Measurements from ENCODE around the gene TEX51. TPM values are rescaled to one million over a fixed set of nuclear protein-coding genes. Genes with fewer than 3 reads are reported as not detected.

Gene TEX51
- total and polyA plus RNA-seq, 2 of the 4 experiments (the other 2 are of a cell fraction), result not detected

DNA sequence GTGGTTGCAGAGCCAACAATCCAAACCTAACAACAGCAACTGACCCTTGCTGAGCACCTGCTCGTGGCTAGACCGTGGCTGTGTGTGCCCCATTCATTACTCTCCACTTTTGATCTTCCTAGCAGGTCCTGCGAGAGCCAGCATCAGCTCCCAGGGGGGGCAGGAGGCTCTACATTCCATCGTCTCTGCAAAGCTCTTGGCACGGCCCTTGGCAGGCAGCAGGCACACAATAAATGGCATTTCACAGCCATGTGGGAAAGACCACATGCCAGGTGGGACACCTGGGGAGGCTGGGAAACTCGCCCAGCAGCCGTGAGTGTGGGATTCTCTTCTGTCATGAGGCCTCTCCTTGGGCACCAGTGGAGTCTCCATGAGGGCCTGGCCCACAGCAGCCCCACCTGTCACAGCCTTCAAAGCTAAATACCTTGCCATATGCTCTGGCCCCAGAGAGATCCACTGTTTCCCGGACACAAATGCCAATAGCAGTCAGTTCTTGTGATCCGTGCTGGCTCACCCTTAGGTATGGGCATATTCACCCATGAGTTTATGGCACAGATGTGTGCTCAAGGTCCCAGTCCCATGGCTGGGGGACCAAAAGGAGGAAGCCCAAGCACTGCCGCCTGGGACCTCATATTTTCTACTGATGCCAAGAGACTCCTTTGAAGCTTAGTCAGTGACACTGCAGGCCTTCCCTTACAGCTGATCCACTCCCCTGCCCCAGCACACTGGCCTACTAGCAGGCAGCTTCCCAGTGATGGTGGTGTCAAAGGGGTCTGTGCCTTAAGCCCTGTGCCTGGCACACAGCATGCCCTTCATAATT, 6.8 kb upstream of the TEX51 start:
- H2BK5ac ChIP-seq (ENCODE audit: low read depth, low read length, poor library complexity, severe bottlenecking), result no peak overlapping the region
- no peak overlapping the region for H4K5ac ChIP-seq (ENCODE audit: low read depth, low read length)
- no peak overlapping the region for H4K91ac ChIP-seq (ENCODE audit: insufficient read depth, low read depth, low read length)
- no peak overlapping the region for H3K4me2 ChIP-seq (ENCODE audit: low read depth, low read length)
- no peak overlapping the region for H3K27ac ChIP-seq (ENCODE audit: insufficient read depth, low read length)
- H3K36me3 ChIP-seq (ENCODE audit: control insufficient read depth, insufficient read depth, low read length), result no peaks in the 10 kb centered on the region
- no peak overlapping the region for H2AFZ ChIP-seq (replicated peaks; ENCODE audit: low read length, poor library complexity)
- H3K4me3 ChIP-seq (ENCODE audit: insufficient read depth, low read depth, low read length), result no peak overlapping the region
- TF ChIP-seq, protein P1, sequence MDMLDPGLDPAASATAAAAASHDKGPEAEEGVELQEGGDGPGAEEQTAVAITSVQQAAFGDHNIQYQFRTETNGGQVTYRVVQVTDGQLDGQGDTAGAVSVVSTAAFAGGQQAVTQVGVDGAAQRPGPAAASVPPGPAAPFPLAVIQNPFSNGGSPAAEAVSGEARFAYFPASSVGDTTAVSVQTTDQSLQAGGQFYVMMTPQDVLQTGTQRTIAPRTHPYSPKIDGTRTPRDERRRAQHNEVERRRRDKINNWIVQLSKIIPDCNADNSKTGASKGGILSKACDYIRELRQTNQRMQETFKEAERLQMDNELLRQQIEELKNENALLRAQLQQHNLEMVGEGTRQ (IDR thresholded peaks at IDR 0.05; ENCODE audit: low read depth, low read length), result no peak
- no peak for TF ChIP-seq BHLHE40 (IDR thresholded peaks at IDR 0.05; ENCODE audit: low read depth, low read length)
- no peak for TF ChIP-seq NFE2L2 (IDR thresholded peaks at IDR 0.05; ENCODE audit: low read depth, low read length)
- no peak for TF ChIP-seq CHD1 (IDR thresholded peaks at IDR 0.05; ENCODE audit: low read depth, low read length)
- TF ChIP-seq POLR2A (IDR thresholded peaks at IDR 0.05; ENCODE audit: low read depth, low read length), result no peak
- TF ChIP-seq MXI1 (IDR thresholded peaks at IDR 0.05; ENCODE audit: borderline replicate concordance, low read depth, low read length), result no peak
- TF ChIP-seq RAD21 (IDR thresholded peaks at IDR 0.05; ENCODE audit: low read length), result no peak
- no peak for TF ChIP-seq MAZ (IDR thresholded peaks at IDR 0.05; ENCODE audit: borderline replicate concordance, low read depth, low read length)
- no peak for TF ChIP-seq SMC3 (IDR thresholded peaks at IDR 0.05; ENCODE audit: low read depth, low read length)
- TF ChIP-seq RFX5 (IDR thresholded peaks at IDR 0.05; ENCODE audit: low read depth, low read length), result no peak
- no peak for TF ChIP-seq MAFK (IDR thresholded peaks at IDR 0.05; ENCODE audit: low read depth, low read length)
- no peak for TF ChIP-seq FOS (IDR thresholded peaks at IDR 0.05; ENCODE audit: low read depth, low read length)
- TF ChIP-seq, protein P2, sequence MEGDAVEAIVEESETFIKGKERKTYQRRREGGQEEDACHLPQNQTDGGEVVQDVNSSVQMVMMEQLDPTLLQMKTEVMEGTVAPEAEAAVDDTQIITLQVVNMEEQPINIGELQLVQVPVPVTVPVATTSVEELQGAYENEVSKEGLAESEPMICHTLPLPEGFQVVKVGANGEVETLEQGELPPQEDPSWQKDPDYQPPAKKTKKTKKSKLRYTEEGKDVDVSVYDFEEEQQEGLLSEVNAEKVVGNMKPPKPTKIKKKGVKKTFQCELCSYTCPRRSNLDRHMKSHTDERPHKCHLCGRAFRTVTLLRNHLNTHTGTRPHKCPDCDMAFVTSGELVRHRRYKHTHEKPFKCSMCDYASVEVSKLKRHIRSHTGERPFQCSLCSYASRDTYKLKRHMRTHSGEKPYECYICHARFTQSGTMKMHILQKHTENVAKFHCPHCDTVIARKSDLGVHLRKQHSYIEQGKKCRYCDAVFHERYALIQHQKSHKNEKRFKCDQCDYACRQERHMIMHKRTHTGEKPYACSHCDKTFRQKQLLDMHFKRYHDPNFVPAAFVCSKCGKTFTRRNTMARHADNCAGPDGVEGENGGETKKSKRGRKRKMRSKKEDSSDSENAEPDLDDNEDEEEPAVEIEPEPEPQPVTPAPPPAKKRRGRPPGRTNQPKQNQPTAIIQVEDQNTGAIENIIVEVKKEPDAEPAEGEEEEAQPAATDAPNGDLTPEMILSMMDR (conservative IDR thresholded peaks at IDR 0.05; ENCODE audit: low read depth, low read length), result no peak
- no peak for TF ChIP-seq RCOR1 (IDR thresholded peaks at IDR 0.05; ENCODE audit: insufficient replicate concordance, low read length)
- no peak for ATAC-seq (ENCODE audit: low read depth)
- no peak overlapping the region for H2AK5ac ChIP-seq (ENCODE audit: low read depth, low read length)
- ChIA-PET POLR2A (ENCODE audit: unreplicated experiment) (no interaction called here), CTCF (no interaction called here)
- no peak overlapping the region for H4K8ac ChIP-seq (ENCODE audit: low read depth in 2 of 2, low read length in 2 of 2)
- intact Hi-C loops (cut with micrococcal nuclease), result no loop called here
- H3K18ac ChIP-seq (ENCODE audit: low read depth, low read length), result no peak overlapping the region
- H3K14ac ChIP-seq (replicated peaks; ENCODE audit: low read depth, low read length), result no peak overlapping the region
- H2BK15ac ChIP-seq (ENCODE audit: low read depth, low read length), result no peak overlapping the region
- in situ Hi-C loops (cut with MboI; ENCODE audit: low sequenced_read_pairs), result no loop called here
- no peaks in the 10 kb centered on the region; the same call in 1 of the 2 replicates for H3K9me3 ChIP-seq (ENCODE audit: control insufficient read depth, insufficient read depth, low read length)
- no peak for DNase-seq
- no peaks in the 10 kb centered on the region for H4K20me1 ChIP-seq (ENCODE audit: insufficient read depth, low read length)
- peaks cover 8% of the 10 kb centered on the region for H3K27me3 ChIP-seq (ENCODE audit: control insufficient read depth, insufficient read depth, low read length)
- dilution Hi-C loops (cut with HindIII; ENCODE audit: low sequenced_read_pairs, unreplicated experiment), result no loop called here
- H2BK120ac ChIP-seq (ENCODE audit: low read depth, low read length), result no peak overlapping the region
- WGBS, 2 experiments (ENCODE audit: extremely low coverage in 2 of 2, insufficient read length in 1 of 2), result no CpG with 5 or more reads among the region's 10 CpGs
- no peak overlapping the region for H2AK9ac ChIP-seq (replicated peaks; ENCODE audit: low read depth, low read length, poor library complexity)
- no peaks in the 10 kb centered on the region for H3K9me1 ChIP-seq (ENCODE audit: insufficient read depth, low read length)
- H3K4ac ChIP-seq (ENCODE audit: low read depth, low read length), result no peak overlapping the region
- no peak overlapping the region for H3K56ac ChIP-seq (ENCODE audit: extremely low read depth, insufficient read depth, low read length)
- no TSS peak for BruUV-seq (replicated peaks)
- H3K4me1 ChIP-seq (ENCODE audit: control insufficient read depth, insufficient read depth, low read length), result no peaks in the 10 kb centered on the region
- H3K23ac ChIP-seq (ENCODE audit: low read depth, low read length), result no peak overlapping the region
- H3K9ac ChIP-seq (ENCODE audit: low read depth, low read length), result no peak overlapping the region
- no peak overlapping the region for H2BK20ac ChIP-seq (ENCODE audit: low read depth, low read length)
- H3K79me1 ChIP-seq (ENCODE audit: low read depth in 1 of 2, low read length in 2 of 2), result no peaks in the 10 kb centered on the region

All from IMR-90 (cell line).